OCI-LY3 (cell line): ENCODE results near the gene LAMC2.

Experiments used
- H2AFZ ChIP-seq: fragments of 200-600, 300-600 bp; shearing (Covaris generic); 2 replicates; pipeline ENCODE4 v1.6.0; 2014; ENCODE audit warnings: antibody characterized with exemption, low read depth, low read length
- H3K27ac ChIP-seq: fragments of 200-600, 300-600 bp; sonication (generic); 2 replicates; pipeline ENCODE4 v1.5.1; 2014; ENCODE audit warnings: mild to moderate bottlenecking, low read length, moderate library complexity, mixed read lengths
- H3K27me3 ChIP-seq: fragments of 200-600, 300-600 bp; sonication (generic); 2 replicates; pipeline ENCODE4 v1.6.1; 2014; ENCODE audit warnings: low read depth, low read length, mixed read lengths
- H3K36me3 ChIP-seq: fragments of 200-600, 300-600 bp; sonication (generic); replicated peaks from 2 replicates; pipeline ENCODE3; 2014; ENCODE audit warnings: low read depth, low read length, mixed read lengths
- H3K4me1 ChIP-seq: fragments of 300-600, 200-600 bp; sonication (generic); 2 replicates; pipeline ENCODE4 v1.6.1; 2014; ENCODE audit warnings: low read length, mixed read lengths
- H3K4me2 ChIP-seq: fragments of 200-600, 300-600 bp; sonication (generic); 2 replicates; pipeline ENCODE4 v1.6.1; 2014; ENCODE audit warnings: low read length, mixed read lengths
- H3K4me3 ChIP-seq: fragments of 300-600, 200-600 bp; sonication (generic); 2 replicates; pipeline ENCODE4 v1.5.1; 2014; ENCODE audit warnings: antibody characterized with exemption, mild to moderate bottlenecking, low read length, moderate library complexity
- H3K79me2 ChIP-seq: fragments of 300-600, 200-600 bp; shearing (Covaris generic); 2 replicates; pipeline ENCODE4 v1.6.1; 2014; ENCODE audit warnings: mild to moderate bottlenecking, low read length, mixed read lengths
- H3K9ac ChIP-seq: fragments of 300-600, 200-600 bp; shearing (Covaris generic); 2 replicates; pipeline ENCODE4 v1.6.0; 2014; ENCODE audit warnings: mild to moderate bottlenecking, low read length, moderate library complexity
- H3K9me3 ChIP-seq: fragments of 200-600, 300-600 bp; shearing (Covaris generic); 2 replicates; pipeline ENCODE4 v1.6.1; 2014; ENCODE audit warnings: low read length, mixed read lengths; ENCODE audit not compliant: insufficient read depth
- H4K20me1 ChIP-seq: fragments of 200-600, 300-600 bp; sonication (generic); 2 replicates; pipeline ENCODE4 v1.6.1; 2016; ENCODE audit warnings: low read length, mixed read lengths; ENCODE audit not compliant: insufficient read depth
- CTCF ChIP-seq: fragments of 200-600, 300-600 bp; sonication (generic); IDR thresholded peaks from 2 replicates; pipeline ENCODE4 v1.5.1; 2014; ENCODE audit warnings: antibody characterized with exemption, low read length, low read depth
- EZH2phosphoT487 ChIP-seq: fragments of 200-600 bp; shearing (Covaris generic); IDR thresholded peaks from 2 replicates; pipeline ENCODE4 v1.6.1; 2018; ENCODE audit warnings: antibody characterized with exemption, mixed run types, low read depth

The LAMC2 gene

DNA sequence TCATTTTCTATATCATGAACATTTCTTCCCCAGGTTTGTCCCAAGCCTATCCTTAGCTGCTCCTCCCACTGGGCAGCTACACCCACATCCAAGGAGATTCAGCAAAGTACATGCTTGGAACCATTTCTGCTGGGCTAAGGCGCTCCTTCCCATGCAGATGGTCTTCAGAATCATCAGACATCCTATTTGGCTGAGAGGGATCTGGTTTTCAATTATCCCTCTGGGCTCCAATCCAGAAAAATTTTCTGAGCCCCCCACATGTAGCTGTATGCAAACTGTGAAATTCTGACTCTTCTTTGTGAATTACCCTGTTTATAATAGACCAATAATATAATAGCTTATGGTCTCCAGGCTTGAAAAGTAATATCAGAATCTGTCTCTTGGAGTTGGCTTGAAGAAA, 99.2 kb downstream of the LAMC2 start:
- Histone ChIP-seq H3K4me1 (no peaks in the 10 kb centered on the region), H3K4me2 (no peak overlapping the region), H3K27ac (no peak overlapping the region), H3K9ac (no peak overlapping the region), H3K36me3 (no peaks in the 10 kb centered on the region), H3K27me3 (peaks cover 32% of the 10 kb centered on the region), H3K4me3 (no peak overlapping the region), H2AFZ (no peak overlapping the region), H3K79me2 (no peaks in the 10 kb centered on the region), H4K20me1 (no peaks in the 10 kb centered on the region), H3K9me3 (no peaks in the 10 kb centered on the region)
- TF ChIP-seq CTCF, result no peak
- no peak for TF ChIP-seq EZH2phosphoT487

DNA sequence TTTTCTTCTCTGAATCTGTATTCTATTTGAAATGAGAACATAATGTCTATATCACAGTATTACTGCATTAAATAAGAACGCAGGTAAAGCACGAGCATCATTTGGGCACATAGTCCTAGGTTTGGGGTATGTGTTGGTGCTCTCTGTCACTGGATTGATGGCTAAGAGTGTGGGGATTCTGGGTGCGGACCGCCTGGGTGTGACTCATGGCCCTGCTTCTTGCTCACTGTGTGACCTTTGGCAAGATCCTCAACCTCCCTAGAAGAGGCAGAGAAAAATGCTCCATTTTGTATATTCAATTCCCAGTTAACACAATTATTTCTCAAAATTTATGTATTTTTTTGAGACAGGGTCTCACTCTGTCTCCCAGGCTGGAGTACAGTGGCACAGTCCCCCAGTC, 99.7 kb downstream of the LAMC2 start:
- Histone ChIP-seq H3K4me1 (no peaks in the 10 kb centered on the region), H3K9ac (no peak overlapping the region), H3K79me2 (no peaks in the 10 kb centered on the region), H4K20me1 (no peaks in the 10 kb centered on the region), H3K36me3 (no peaks in the 10 kb centered on the region), H3K4me3 (no peak overlapping the region), H2AFZ (no peak overlapping the region), H3K4me2 (no peak overlapping the region), H3K9me3 (no peaks in the 10 kb centered on the region), H3K27me3 (peaks cover 32% of the 10 kb centered on the region), H3K27ac (no peak overlapping the region)
- no peak for TF ChIP-seq CTCF
- TF ChIP-seq EZH2phosphoT487, result no peak

- Histone ChIP-seq H3K27ac (no peak overlapping the region), H2AFZ (no peak overlapping the region), H3K4me2 (no peak overlapping the region)
Measured at GRCh38 chr1:183287191-183287675, 101.2 kb downstream of the LAMC2 start.

GRCh38 chr1:183288583-183288982, 102.5 kb downstream of the LAMC2 start:
- no peak overlapping the region for H2AFZ ChIP-seq
- H3K4me1 ChIP-seq, result no peaks in the 10 kb centered on the region
- no peaks in the 10 kb centered on the region for H3K79me2 ChIP-seq
- H3K4me3 ChIP-seq, result no peak overlapping the region
- H3K36me3 ChIP-seq, result no peaks in the 10 kb centered on the region
- H3K27me3 ChIP-seq, result peaks cover 22% of the 10 kb centered on the region
- no peaks in the 10 kb centered on the region for H3K9me3 ChIP-seq
- no peak for TF ChIP-seq CTCF
- no peak for TF ChIP-seq EZH2phosphoT487
- no peak overlapping the region for H3K27ac ChIP-seq
- no peak overlapping the region for H3K9ac ChIP-seq
- no peaks in the 10 kb centered on the region for H4K20me1 ChIP-seq
- no peak overlapping the region for H3K4me2 ChIP-seq

More at GRCh38 chr1:183287191-183287675, 101.2 kb downstream of the LAMC2 start:
- Histone ChIP-seq H3K79me2 (no peaks in the 10 kb centered on the region), H3K4me1 (no peaks in the 10 kb centered on the region), H3K4me3 (no peak overlapping the region), H3K9me3 (no peaks in the 10 kb centered on the region), H4K20me1 (no peaks in the 10 kb centered on the region), H3K27me3 (peaks cover 29% of the 10 kb centered on the region), H3K9ac (no peak overlapping the region), H3K36me3 (no peaks in the 10 kb centered on the region)
- TF ChIP-seq CTCF (no peak), EZH2phosphoT487 (no peak)
